HEK293 (cell line): ENCODE results near the gene BAHD1.

Experiments
- BCL11A ChIP-seq: fragments of 450-650 bp; formaldehyde crosslinking; IDR thresholded peaks from 2 replicates; pipeline ENCODE4 v1.5.1; 2016; ENCODE audit warnings: low read depth, missing biosample characterization, missing genetic modification characterization
- GLIS1 ChIP-seq: fragments of 450-650 bp; formaldehyde crosslinking; IDR thresholded peaks from 2 replicates; pipeline ENCODE4 v1.5.1; 2016; ENCODE audit warnings: missing biosample characterization, missing genetic modification characterization
- MEIS1 ChIP-seq: sonication (generic); formaldehyde crosslinking; IDR thresholded peaks from 2 replicates; pipeline ENCODE4 v1.8.1; 2022; ENCODE audit warnings: missing genetic modification reagents, mild to moderate bottlenecking, borderline replicate concordance
- PRDM1 ChIP-seq: fragments of 450-650 bp; formaldehyde crosslinking; IDR thresholded peaks from 2 replicates; pipeline ENCODE4; 2016; ENCODE audit warnings: missing biosample characterization, missing genetic modification characterization
- SCRT1 ChIP-seq: fragments of 450-650 bp; formaldehyde crosslinking; IDR thresholded peaks from 2 replicates; pipeline ENCODE4 v1.5.1; 2016; ENCODE audit warnings: missing biosample characterization, missing genetic modification characterization, borderline replicate concordance
- SP3 ChIP-seq: fragments of 450-650 bp; formaldehyde crosslinking; IDR thresholded peaks from 2 replicates; pipeline ENCODE4 v1.5.1; 2016; ENCODE audit warnings: missing biosample characterization, missing genetic modification characterization
- WT1 ChIP-seq: fragments of 450-650 bp; formaldehyde crosslinking; IDR thresholded peaks from 2 replicates; pipeline ENCODE4 v1.5.1; 2016; ENCODE audit warnings: missing biosample characterization, missing genetic modification characterization
- ZBTB48 ChIP-seq: fragments of 450-650 bp; formaldehyde crosslinking; IDR thresholded peaks from 2 replicates; pipeline ENCODE4 v1.5.1; 2016; ENCODE audit warnings: missing biosample characterization, missing genetic modification characterization
- ZEB2 ChIP-seq: fragments of 450-650 bp; formaldehyde crosslinking; IDR thresholded peaks from 2 replicates; pipeline ENCODE4 v1.5.1; 2016; ENCODE audit warnings: missing biosample characterization, missing genetic modification characterization
- ZNF138 ChIP-seq: fragments of 450-650 bp; formaldehyde crosslinking; IDR thresholded peaks from 2 replicates; pipeline ENCODE4 v1.5.1; 2016; ENCODE audit warnings: missing biosample characterization, missing genetic modification characterization, borderline replicate concordance
- ZNF19 ChIP-seq: fragments of 450-650 bp; formaldehyde crosslinking; IDR thresholded peaks from 2 replicates; pipeline ENCODE4; 2016; ENCODE audit warnings: missing biosample characterization, missing genetic modification characterization, low read depth
- ZNF292 ChIP-seq: fragments of 450-650 bp; formaldehyde crosslinking; IDR thresholded peaks from 2 replicates; pipeline ENCODE4 v1.5.1; 2016; ENCODE audit warnings: low read depth, missing biosample characterization, missing genetic modification characterization, borderline replicate concordance
- ZNF48 ChIP-seq: fragments of 450-650 bp; formaldehyde crosslinking; IDR thresholded peaks from 2 replicates; pipeline ENCODE4 v1.5.1; 2016; ENCODE audit warnings: missing biosample characterization, missing genetic modification characterization
- ZNF521 ChIP-seq: fragments of 450-650 bp; formaldehyde crosslinking; IDR thresholded peaks from 2 replicates; pipeline ENCODE4 v1.5.1; 2017; ENCODE audit warnings: missing biosample characterization, mild to moderate bottlenecking, missing genetic modification characterization
- ZNF555 ChIP-seq: fragments of 450-650 bp; formaldehyde crosslinking; conservative IDR thresholded peaks from 2 replicates; pipeline ENCODE4 v1.5.1; 2017; ENCODE audit warnings: missing biosample characterization, mild to moderate bottlenecking, missing genetic modification characterization, inconsistent platforms
- ZNF585B ChIP-seq: fragments of 450-650 bp; formaldehyde crosslinking; IDR thresholded peaks from 2 replicates; pipeline ENCODE4 v1.5.1; 2016; ENCODE audit warnings: missing biosample characterization, missing genetic modification characterization
- ZNF654 ChIP-seq: fragments of 450-650 bp; formaldehyde crosslinking; IDR thresholded peaks from 2 replicates; pipeline ENCODE4 v1.5.1; 2016; ENCODE audit warnings: low read depth, missing biosample characterization, missing genetic modification characterization
- ZNF660 ChIP-seq: fragments of 450-650 bp; IDR thresholded peaks from 2 replicates; pipeline ENCODE4 v1.5.1; 2018; ENCODE audit warnings: missing biosample characterization, mild to moderate bottlenecking, missing genetic modification characterization
- ZNF701 ChIP-seq: fragments of 450-650 bp; formaldehyde crosslinking; IDR thresholded peaks from 2 replicates; pipeline ENCODE4 v1.5.1; 2016; ENCODE audit warnings: missing biosample characterization, missing genetic modification characterization
- ZSCAN18 ChIP-seq: fragments of 450-650 bp; formaldehyde crosslinking; IDR thresholded peaks from 2 replicates; pipeline ENCODE4 v1.5.1; 2016; ENCODE audit warnings: missing biosample characterization, missing genetic modification characterization
- TF ChIP-seq, protein P1 (sequence below): fragments of 450-650 bp; formaldehyde crosslinking; conservative IDR thresholded peaks from 2 replicates; pipeline ENCODE4 v1.5.1; 2016; ENCODE audit warnings: low read depth, missing biosample characterization, missing genetic modification characterization
- TF ChIP-seq, protein P2 (sequence below): fragments of 450-650 bp; formaldehyde crosslinking; IDR thresholded peaks from 2 replicates; pipeline ENCODE4 v1.5.1; 2016; ENCODE audit warnings: missing biosample characterization, missing genetic modification characterization, low read depth
- TF ChIP-seq, protein P3 (sequence below): fragments of 450-650 bp; formaldehyde crosslinking; IDR thresholded peaks from 2 replicates; pipeline ENCODE4 v1.5.1; 2016; ENCODE audit warnings: missing biosample characterization, missing genetic modification characterization
- TF ChIP-seq, protein P4 (sequence below): fragments of 450-650 bp; formaldehyde crosslinking; IDR thresholded peaks from 2 replicates; pipeline ENCODE4 v1.5.1; 2017; ENCODE audit warnings: missing biosample characterization, missing genetic modification characterization
- TF ChIP-seq, protein P5 (sequence below): fragments of 450-650 bp; IDR thresholded peaks from 2 replicates; pipeline ENCODE4 v1.5.1; 2018; ENCODE audit warnings: missing biosample characterization, mild to moderate bottlenecking, missing genetic modification characterization

Gene BAHD1

DNA sequence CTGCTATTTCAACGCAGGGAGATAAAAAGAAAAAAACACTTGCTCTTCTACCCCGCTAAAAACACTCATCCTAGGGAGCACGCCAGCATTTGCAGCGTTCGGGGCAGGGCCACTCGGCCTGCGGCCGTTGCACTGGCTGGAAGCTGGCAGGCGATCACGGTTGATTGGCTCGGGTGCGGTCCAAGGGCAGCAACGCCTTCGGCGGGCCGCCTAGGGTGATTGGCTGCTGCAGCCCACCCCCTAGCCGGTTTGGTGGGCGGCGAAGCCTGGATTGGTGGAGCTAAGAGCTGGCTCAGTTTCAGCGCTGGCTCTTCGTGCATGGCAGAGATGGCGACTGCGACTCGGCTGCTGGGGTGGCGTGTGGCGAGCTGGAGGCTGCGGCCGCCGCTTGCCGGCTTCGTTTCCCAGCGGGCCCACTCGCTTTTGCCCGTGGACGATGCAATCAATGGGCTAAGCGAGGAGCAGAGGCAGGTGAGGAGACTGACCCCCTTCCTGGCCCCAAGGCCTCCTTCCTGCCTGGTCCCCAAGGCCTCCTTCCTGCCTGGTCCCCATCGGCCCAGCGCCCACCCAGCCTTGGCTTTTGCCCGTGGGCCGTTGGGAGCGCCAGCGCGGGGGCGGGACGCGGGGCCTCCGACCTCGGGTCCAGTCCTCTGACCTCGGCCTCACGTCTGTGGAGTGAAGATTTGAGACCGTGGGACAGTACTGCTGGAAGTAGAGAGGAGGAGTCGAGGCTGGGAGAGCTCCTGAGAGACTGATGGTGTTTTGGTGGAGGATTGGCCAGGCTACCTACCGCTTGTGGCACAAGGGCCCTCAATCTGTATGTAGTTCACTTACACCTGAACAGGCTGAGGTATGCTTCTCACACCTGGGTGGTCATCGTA lies 35.0 kb upstream of the BAHD1 start, which contains the start of gene IVD (continued):
- TF ChIP-seq SP3: peak; percentile 71
- no peak for TF ChIP-seq ZNF521 (tag by site-specific recombination)
- TF ChIP-seq PRDM1 (tag by site-specific recombination): no peak
- TF ChIP-seq SCRT1 (tag by site-specific recombination): no peak
- no peak for TF ChIP-seq ZNF48 (tag by site-specific recombination)
- no peak for TF ChIP-seq ZNF701 (tag by site-specific recombination)
- TF ChIP-seq MEIS1 (CRISPR knock-in tag): no peak
- TF ChIP-seq ZEB2 (tag by site-specific recombination): no peak
- no peak for TF ChIP-seq ZNF138 (tag by site-specific recombination)
- TF ChIP-seq ZNF585B (tag by site-specific recombination): no peak
- no peak for TF ChIP-seq ZNF19 (tag by site-specific recombination)
- TF ChIP-seq WT1 (tag by site-specific recombination): no peak
- TF ChIP-seq ZNF660 (tag by site-specific recombination): no peak
- no peak for TF ChIP-seq ZNF654 (tag by site-specific recombination)
- TF ChIP-seq, protein P1, sequence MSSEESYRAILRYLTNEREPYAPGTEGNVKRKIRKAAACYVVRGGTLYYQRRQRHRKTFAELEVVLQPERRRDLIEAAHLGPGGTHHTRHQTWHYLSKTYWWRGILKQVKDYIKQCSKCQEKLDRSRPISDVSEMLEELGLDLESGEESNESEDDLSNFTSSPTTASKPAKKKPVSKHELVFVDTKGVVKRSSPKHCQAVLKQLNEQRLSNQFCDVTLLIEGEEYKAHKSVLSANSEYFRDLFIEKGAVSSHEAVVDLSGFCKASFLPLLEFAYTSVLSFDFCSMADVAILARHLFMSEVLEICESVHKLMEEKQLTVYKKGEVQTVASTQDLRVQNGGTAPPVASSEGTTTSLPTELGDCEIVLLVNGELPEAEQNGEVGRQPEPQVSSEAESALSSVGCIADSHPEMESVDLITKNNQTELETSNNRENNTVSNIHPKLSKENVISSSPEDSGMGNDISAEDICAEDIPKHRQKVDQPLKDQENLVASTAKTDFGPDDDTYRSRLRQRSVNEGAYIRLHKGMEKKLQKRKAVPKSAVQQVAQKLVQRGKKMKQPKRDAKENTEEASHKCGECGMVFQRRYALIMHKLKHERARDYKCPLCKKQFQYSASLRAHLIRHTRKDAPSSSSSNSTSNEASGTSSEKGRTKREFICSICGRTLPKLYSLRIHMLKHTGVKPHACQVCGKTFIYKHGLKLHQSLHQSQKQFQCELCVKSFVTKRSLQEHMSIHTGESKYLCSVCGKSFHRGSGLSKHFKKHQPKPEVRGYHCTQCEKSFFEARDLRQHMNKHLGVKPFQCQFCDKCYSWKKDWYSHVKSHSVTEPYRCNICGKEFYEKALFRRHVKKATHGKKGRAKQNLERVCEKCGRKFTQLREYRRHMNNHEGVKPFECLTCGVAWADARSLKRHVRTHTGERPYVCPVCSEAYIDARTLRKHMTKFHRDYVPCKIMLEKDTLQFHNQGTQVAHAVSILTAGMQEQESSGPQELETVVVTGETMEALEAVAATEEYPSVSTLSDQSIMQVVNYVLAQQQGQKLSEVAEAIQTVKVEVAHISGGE (tag by site-specific recombination): no peak; the same call in 1 of the 2 replicates
- peak; percentile 56; the same call in 1 of the 2 replicates for TF ChIP-seq GLIS1 (tag by site-specific recombination)
- TF ChIP-seq ZNF292: no peak
- TF ChIP-seq ZNF555 (tag by site-specific recombination): no peak
- TF ChIP-seq, protein P2, sequence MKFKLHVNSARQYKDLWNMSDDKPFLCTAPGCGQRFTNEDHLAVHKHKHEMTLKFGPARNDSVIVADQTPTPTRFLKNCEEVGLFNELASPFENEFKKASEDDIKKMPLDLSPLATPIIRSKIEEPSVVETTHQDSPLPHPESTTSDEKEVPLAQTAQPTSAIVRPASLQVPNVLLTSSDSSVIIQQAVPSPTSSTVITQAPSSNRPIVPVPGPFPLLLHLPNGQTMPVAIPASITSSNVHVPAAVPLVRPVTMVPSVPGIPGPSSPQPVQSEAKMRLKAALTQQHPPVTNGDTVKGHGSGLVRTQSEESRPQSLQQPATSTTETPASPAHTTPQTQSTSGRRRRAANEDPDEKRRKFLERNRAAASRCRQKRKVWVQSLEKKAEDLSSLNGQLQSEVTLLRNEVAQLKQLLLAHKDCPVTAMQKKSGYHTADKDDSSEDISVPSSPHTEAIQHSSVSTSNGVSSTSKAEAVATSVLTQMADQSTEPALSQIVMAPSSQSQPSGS: no peak
- TF ChIP-seq, protein P3, sequence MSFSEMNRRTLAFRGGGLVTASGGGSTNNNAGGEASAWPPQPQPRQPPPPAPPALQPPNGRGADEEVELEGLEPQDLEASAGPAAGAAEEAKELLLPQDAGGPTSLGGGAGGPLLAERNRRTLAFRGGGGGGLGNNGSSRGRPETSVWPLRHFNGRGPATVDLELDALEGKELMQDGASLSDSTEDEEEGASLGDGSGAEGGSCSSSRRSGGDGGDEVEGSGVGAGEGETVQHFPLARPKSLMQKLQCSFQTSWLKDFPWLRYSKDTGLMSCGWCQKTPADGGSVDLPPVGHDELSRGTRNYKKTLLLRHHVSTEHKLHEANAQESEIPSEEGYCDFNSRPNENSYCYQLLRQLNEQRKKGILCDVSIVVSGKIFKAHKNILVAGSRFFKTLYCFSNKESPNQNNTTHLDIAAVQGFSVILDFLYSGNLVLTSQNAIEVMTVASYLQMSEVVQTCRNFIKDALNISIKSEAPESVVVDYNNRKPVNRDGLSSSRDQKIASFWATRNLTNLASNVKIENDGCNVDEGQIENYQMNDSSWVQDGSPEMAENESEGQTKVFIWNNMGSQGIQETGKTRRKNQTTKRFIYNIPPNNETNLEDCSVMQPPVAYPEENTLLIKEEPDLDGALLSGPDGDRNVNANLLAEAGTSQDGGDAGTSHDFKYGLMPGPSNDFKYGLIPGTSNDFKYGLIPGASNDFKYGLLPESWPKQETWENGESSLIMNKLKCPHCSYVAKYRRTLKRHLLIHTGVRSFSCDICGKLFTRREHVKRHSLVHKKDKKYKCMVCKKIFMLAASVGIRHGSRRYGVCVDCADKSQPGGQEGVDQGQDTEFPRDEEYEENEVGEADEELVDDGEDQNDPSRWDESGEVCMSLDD (tag by site-specific recombination): no peak
- TF ChIP-seq, protein P4, sequence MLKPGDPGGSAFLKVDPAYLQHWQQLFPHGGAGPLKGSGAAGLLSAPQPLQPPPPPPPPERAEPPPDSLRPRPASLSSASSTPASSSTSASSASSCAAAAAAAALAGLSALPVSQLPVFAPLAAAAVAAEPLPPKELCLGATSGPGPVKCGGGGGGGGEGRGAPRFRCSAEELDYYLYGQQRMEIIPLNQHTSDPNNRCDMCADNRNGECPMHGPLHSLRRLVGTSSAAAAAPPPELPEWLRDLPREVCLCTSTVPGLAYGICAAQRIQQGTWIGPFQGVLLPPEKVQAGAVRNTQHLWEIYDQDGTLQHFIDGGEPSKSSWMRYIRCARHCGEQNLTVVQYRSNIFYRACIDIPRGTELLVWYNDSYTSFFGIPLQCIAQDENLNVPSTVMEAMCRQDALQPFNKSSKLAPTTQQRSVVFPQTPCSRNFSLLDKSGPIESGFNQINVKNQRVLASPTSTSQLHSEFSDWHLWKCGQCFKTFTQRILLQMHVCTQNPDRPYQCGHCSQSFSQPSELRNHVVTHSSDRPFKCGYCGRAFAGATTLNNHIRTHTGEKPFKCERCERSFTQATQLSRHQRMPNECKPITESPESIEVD (tag by site-specific recombination): no peak
- TF ChIP-seq BCL11A (tag by site-specific recombination): no peak
- TF ChIP-seq ZSCAN18 (tag by site-specific recombination): no peak
- peak; percentile 83 for TF ChIP-seq ZBTB48
- TF ChIP-seq, protein P5, sequence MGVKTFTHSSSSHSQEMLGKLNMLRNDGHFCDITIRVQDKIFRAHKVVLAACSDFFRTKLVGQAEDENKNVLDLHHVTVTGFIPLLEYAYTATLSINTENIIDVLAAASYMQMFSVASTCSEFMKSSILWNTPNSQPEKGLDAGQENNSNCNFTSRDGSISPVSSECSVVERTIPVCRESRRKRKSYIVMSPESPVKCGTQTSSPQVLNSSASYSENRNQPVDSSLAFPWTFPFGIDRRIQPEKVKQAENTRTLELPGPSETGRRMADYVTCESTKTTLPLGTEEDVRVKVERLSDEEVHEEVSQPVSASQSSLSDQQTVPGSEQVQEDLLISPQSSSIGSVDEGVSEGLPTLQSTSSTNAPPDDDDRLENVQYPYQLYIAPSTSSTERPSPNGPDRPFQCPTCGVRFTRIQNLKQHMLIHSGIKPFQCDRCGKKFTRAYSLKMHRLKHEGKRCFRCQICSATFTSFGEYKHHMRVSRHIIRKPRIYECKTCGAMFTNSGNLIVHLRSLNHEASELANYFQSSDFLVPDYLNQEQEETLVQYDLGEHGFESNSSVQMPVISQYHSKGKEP (tag by site-specific recombination): no peak
